SK-N-SH treated with all-trans-retinoic acid at 6 μM for 48 hours (cell line): Measurements from ENCODE around the gene THSD7A.

ENCODE experiments used
- ARNTL ChIP-seq: fragments of 450-650 bp; formaldehyde crosslinking; IDR thresholded peaks from 2 replicates; pipeline ENCODE4 v1.5.0; 2020; ENCODE audit warnings: low read depth, mild to moderate bottlenecking, moderate library complexity, borderline replicate concordance
- BACH2 ChIP-seq: fragments of 250-450 bp; sonication (Bioruptor Pico); IDR thresholded peaks from 2 replicates; pipeline ENCODE4 v1.9.0; 2021; ENCODE audit warnings: mild to moderate bottlenecking, borderline replicate concordance
- CREB5 ChIP-seq: fragments of 250-450 bp; sonication (Bioruptor Pico); IDR thresholded peaks from 2 replicates; pipeline ENCODE4 v1.5.1; 2020; ENCODE audit warnings: low read depth, mild to moderate bottlenecking, moderate library complexity
- CSDC2 ChIP-seq: fragments of 250-450 bp; sonication (Bioruptor Pico); IDR thresholded peaks from 2 replicates; pipeline ENCODE4 v1.5.0; 2020; ENCODE audit warnings: mild to moderate bottlenecking, moderate library complexity
- ESRRG ChIP-seq: fragments of 250-450 bp; sonication (Bioruptor Pico); IDR thresholded peaks from 2 replicates; pipeline ENCODE4 v1.6.1; 2021; ENCODE audit warnings: mild to moderate bottlenecking
- GLIS3 ChIP-seq: fragments of 250-450 bp; sonication (Bioruptor Pico); IDR thresholded peaks from 2 replicates; pipeline ENCODE4 v1.5.0; 2020; ENCODE audit warnings: mild to moderate bottlenecking, moderate library complexity
- OSR1 ChIP-seq: fragments of 250-450 bp; sonication (Bioruptor Pico); IDR thresholded peaks from 2 replicates; pipeline ENCODE4 v1.8.0; 2022; ENCODE audit warnings: moderate library complexity, mild to moderate bottlenecking, inconsistent platforms
- PATZ1 ChIP-seq: fragments of 250-450 bp; sonication (Bioruptor Pico); IDR thresholded peaks from 2 replicates; pipeline ENCODE4 v1.8.0; 2020; ENCODE audit warnings: mild to moderate bottlenecking, moderate library complexity, borderline replicate concordance
- PPARA ChIP-seq: fragments of 250-450 bp; sonication (Bioruptor Pico); IDR thresholded peaks from 2 replicates; pipeline ENCODE4 v1.5.0; 2020; ENCODE audit warnings: mild to moderate bottlenecking, borderline replicate concordance
- TOX ChIP-seq: fragments of 250-450 bp; sonication (Bioruptor Pico); IDR thresholded peaks from 2 replicates; pipeline ENCODE4 v1.8.0; 2021; ENCODE audit warnings: mild to moderate bottlenecking, moderate library complexity, borderline replicate concordance
- ZFP3 ChIP-seq: fragments of 250-450 bp; sonication (Bioruptor Pico); IDR thresholded peaks from 2 replicates; pipeline ENCODE4 v1.5.0; 2020; ENCODE audit warnings: mild to moderate bottlenecking, moderate library complexity
- ZFP30 ChIP-seq: fragments of 450-650 bp; formaldehyde crosslinking; IDR thresholded peaks from 2 replicates; pipeline ENCODE4 v1.5.0; 2022; ENCODE audit warnings: mild to moderate bottlenecking, moderate library complexity
- ZNF8 ChIP-seq: fragments of 450-650 bp; formaldehyde crosslinking; IDR thresholded peaks from 2 replicates; pipeline ENCODE4 v1.5.0; 2020; ENCODE audit warnings: mild to moderate bottlenecking, moderate library complexity

GRCh38 chr7:11374629-11375028, 457.4 kb downstream of the THSD7A start:
- no peak for TF ChIP-seq ESRRG (CRISPR knock-in tag)
- TF ChIP-seq PATZ1 (CRISPR knock-in tag), result no peak
- TF ChIP-seq ZNF8 (CRISPR knock-in tag), result no peak
- no peak for TF ChIP-seq ZFP30 (CRISPR knock-in tag)
- TF ChIP-seq ARNTL, result no peak
- TF ChIP-seq OSR1, result no peak
- no peak for TF ChIP-seq CSDC2 (CRISPR knock-in tag)
- no peak for TF ChIP-seq ZFP3 (CRISPR knock-in tag)
- no peak for TF ChIP-seq TOX (CRISPR knock-in tag)
- TF ChIP-seq PPARA, result no peak
- TF ChIP-seq GLIS3, result no peak
- no peak for TF ChIP-seq CREB5 (CRISPR knock-in tag)
- TF ChIP-seq BACH2, result no peak
